H1 (cell line): Measurements from ENCODE around the gene AP1G2. TPM values are rescaled to one million over a fixed set of nuclear protein-coding genes. Genes with fewer than 3 reads are reported as not detected.

Experiments used
- ASH2L ChIP-seq: fragments of 200-600, 300-600 bp; sonication (generic); IDR thresholded peaks from one replicate; pipeline ENCODE4 v1.7.1; 2017; ENCODE audit warnings: low read length
- BACH1 ChIP-seq: IDR thresholded peaks from 2 replicates; pipeline ENCODE4 v1.6.1; 2012; ENCODE audit warnings: low read length, improper control_type of control experiment
- BCL11A ChIP-seq, 2 experiments: IDR thresholded peaks; one replicate each; pipeline ENCODE4 v1.6.1; 2011; ENCODE audit warnings: low read depth in 2 of 2, low read length in 2 of 2, mild to moderate bottlenecking in 2 of 2
- BRCA1 ChIP-seq: IDR thresholded peaks from 2 replicates; pipeline ENCODE4 v1.6.1; 2012; ENCODE audit warnings: low read depth, low read length, improper control_type of control experiment
- CBX5 ChIP-seq: fragments of 300-800, 300-1000 bp; sonication (generic); IDR thresholded peaks from 2 replicates; pipeline ENCODE4 v1.7.1; 2016; ENCODE audit warnings: antibody characterized with exemption, low read length, low read depth
- CHD2 ChIP-seq: IDR thresholded peaks from 2 replicates; pipeline ENCODE4 v1.6.1; 2012; ENCODE audit warnings: low read length, improper control_type of control experiment
- CTBP2 ChIP-seq: IDR thresholded peaks from 2 replicates; pipeline ENCODE4 v1.7.0; 2011; ENCODE audit warnings: borderline replicate concordance, mild to moderate bottlenecking, moderate library complexity, mixed read lengths, low read length; ENCODE audit not compliant: insufficient read depth, insufficient read length
- CTCF ChIP-seq, 3 experiments: IDR thresholded peaks; 1 replicate in 2 of 3; 2 replicates in 1 of 3; pipeline versions ENCODE4 v1.5.1 to v1.6.1; 2011; ENCODE audit warnings: low read length in 3 of 3, mild to moderate bottlenecking in 3 of 3, inconsistent platforms in 2 of 3, low read depth in 1 of 3, moderate library complexity in 1 of 3; ENCODE audit not compliant: insufficient read depth in 1 of 3; ENCODE audit errors: control extremely low read depth in 1 of 3
- EGR1 ChIP-seq: IDR thresholded peaks from 2 replicates; pipeline ENCODE4 v1.6.1; 2011; ENCODE audit warnings: low read depth, low read length, borderline replicate concordance
- EP300 ChIP-seq, 2 experiments: IDR thresholded peaks; 1 replicate in 1 of 2; 2 replicates in 1 of 2; pipeline ENCODE4 v1.6.1; 2011 to 2012; ENCODE audit warnings: low read depth in 2 of 2, low read length in 2 of 2, mild to moderate bottlenecking in 2 of 2, borderline replicate concordance in 1 of 2, inconsistent platforms in 1 of 2, moderate library complexity in 1 of 2
- GABPA ChIP-seq: IDR thresholded peaks from 2 replicates; pipeline ENCODE4 v1.6.1; 2011; ENCODE audit warnings: mild to moderate bottlenecking, low read length, moderate library complexity, borderline replicate concordance; ENCODE audit not compliant: insufficient read depth
- GTF2F1 ChIP-seq: IDR thresholded peaks from 2 replicates; pipeline ENCODE4 v1.6.1; 2012; ENCODE audit warnings: low read depth, low read length, improper control_type of control experiment, borderline replicate concordance
- HDAC2 ChIP-seq, 2 experiments: fragments of 300-600 bp in 1 of 2; sonication (generic) in 1 of 2; IDR thresholded peaks; 2 replicates each; pipeline ENCODE4 v1.6.1; 2011 to 2012; ENCODE audit warnings: low read depth in 2 of 2, low read length in 2 of 2, mild to moderate bottlenecking in 2 of 2, moderate library complexity in 2 of 2, borderline replicate concordance in 1 of 2, inconsistent platforms in 1 of 2
- JUN ChIP-seq: IDR thresholded peaks from 2 replicates; pipeline ENCODE4 v1.6.1; 2011; ENCODE audit warnings: low read depth, mild to moderate bottlenecking, improper control_type of control experiment, low read length
- MAFK ChIP-seq: IDR thresholded peaks from 2 replicates; pipeline ENCODE4 v1.6.1; 2012; ENCODE audit warnings: low read depth, mild to moderate bottlenecking, improper control_type of control experiment, low read length
- NANOG ChIP-seq: IDR thresholded peaks from 2 replicates; pipeline ENCODE4 v1.6.1; 2011; ENCODE audit warnings: low read length, low read depth, mild to moderate bottlenecking, inconsistent platforms; ENCODE audit not compliant: insufficient read depth, poor library complexity, severe bottlenecking
- PHF8 ChIP-seq: fragments of 200-600 bp; sonication (generic); conservative IDR thresholded peaks from 2 replicates; pipeline ENCODE4 v1.7.1; 2012; ENCODE audit warnings: low read depth, mild to moderate bottlenecking, inconsistent platforms, low read length, moderate library complexity
- SIRT6 ChIP-seq: IDR thresholded peaks from one replicate; pipeline ENCODE4 v1.7.1; 2012; ENCODE audit warnings: low read length, inconsistent platforms
- SIX5 ChIP-seq: IDR thresholded peaks from 2 replicates; pipeline ENCODE4 v1.6.1; 2011; ENCODE audit warnings: mild to moderate bottlenecking, low read depth, low read length
- SP1 ChIP-seq: IDR thresholded peaks from 2 replicates; pipeline ENCODE4 v1.6.1; 2011; ENCODE audit warnings: low read depth, low read length
- TEAD4 ChIP-seq: IDR thresholded peaks from 2 replicates; pipeline ENCODE4 v1.6.1; 2012; ENCODE audit warnings: low read depth, low read length, inconsistent platforms, mixed read lengths
- YY1 ChIP-seq: IDR thresholded peaks from 2 replicates; pipeline ENCODE4 v1.6.1; 2011; ENCODE audit warnings: low read depth, mild to moderate bottlenecking, low read length
- polyA plus RNA-seq, 7 experiments: library from polyadenylated mRNA; depleted of rRNA in 3 of 7; stranded (reverse) in 5 of 7; unstranded in 2 of 7; fragments of >200 nt in 5 of 7; fragments of 200-250 nt in 2 of 7; gene quantifications; 1 replicate in 5 of 7; 2 replicates in 1 of 7; 4 replicates in 1 of 7; pipeline versions ENCODE4 v1.2.1 to v1.2.3, GENCODE V29; 2011 to 2013; ENCODE audit warnings: missing spikeins in 2 of 7, mixed read lengths in 2 of 7
- total RNA-seq: library from RNA; stranded (reverse); fragmentation: NEBNext Ultra II Directional; extraction: Animal tissue kit (Norgen Biotek cat#: 25700); gene quantifications from 2 replicates; pipeline ENCODE4 v1.2.1, GENCODE V29; 2021

AP1G2 gene
- total and polyA plus RNA-seq, 2 of the 8 experiments (the other 6 are each of a cell fraction or from before 2014, with no cell fraction given): 70.9 to 134 TPM

GRCh38 chr14:23555882-23556699 is 11.5 kb downstream of the AP1G2 start, which contains the start of gene THTPA (continued):
- TF ChIP-seq CTCF (IDR thresholded peaks at IDR 0.05; ENCODE audit: control extremely low read depth in 1 of 3, insufficient read depth in 1 of 3, low read depth in 1 of 3, low read length in 3 of 3): no peak
- TF ChIP-seq YY1: peak; percentile 91
- no peak for TF ChIP-seq SIRT6
- no peak for TF ChIP-seq GABPA
- TF ChIP-seq TEAD4: no peak
- no peak for TF ChIP-seq CTBP2
- TF ChIP-seq JUN: no peak
- TF ChIP-seq HDAC2 (IDR thresholded peaks at IDR 0.05; ENCODE audit: borderline replicate concordance in 1 of 2, low read depth in 2 of 2, low read length in 2 of 2): peak in 1 of 2 experiments; percentile 81; a peak in 1 of 4 replicates
- peak; percentile 82 for TF ChIP-seq PHF8
- TF ChIP-seq EGR1: no peak
- TF ChIP-seq CBX5: no peak
- TF ChIP-seq GTF2F1: no peak
- TF ChIP-seq NANOG: no peak
- TF ChIP-seq SIX5: peak; percentile 58
- TF ChIP-seq ASH2L: peak; percentile 92
- no peak for TF ChIP-seq BRCA1
- TF ChIP-seq EP300 (IDR thresholded peaks at IDR 0.05; ENCODE audit: borderline replicate concordance in 1 of 2, low read depth in 2 of 2, low read length in 2 of 2): no peak
- TF ChIP-seq MAFK: no peak
- TF ChIP-seq BCL11A (IDR thresholded peaks at IDR 0.05; ENCODE audit: low read depth in 2 of 2, low read length in 2 of 2): no peak
- no peak for TF ChIP-seq SP1
- peak; percentile 71 for TF ChIP-seq CHD2
- TF ChIP-seq BACH1: peak; percentile 79
